Measurements from ENCODE around the gene MMRN1.

The MMRN1 gene

GRCh38 chr4:89906777-89907521 lies 12.3 kb downstream of the MMRN1 start:
- DNase-seq = no peak

- no peak for DNase-seq
These were observed 15.2 kb downstream of the MMRN1 start for GRCh38 chr4:89909889-89910288.

DNA sequence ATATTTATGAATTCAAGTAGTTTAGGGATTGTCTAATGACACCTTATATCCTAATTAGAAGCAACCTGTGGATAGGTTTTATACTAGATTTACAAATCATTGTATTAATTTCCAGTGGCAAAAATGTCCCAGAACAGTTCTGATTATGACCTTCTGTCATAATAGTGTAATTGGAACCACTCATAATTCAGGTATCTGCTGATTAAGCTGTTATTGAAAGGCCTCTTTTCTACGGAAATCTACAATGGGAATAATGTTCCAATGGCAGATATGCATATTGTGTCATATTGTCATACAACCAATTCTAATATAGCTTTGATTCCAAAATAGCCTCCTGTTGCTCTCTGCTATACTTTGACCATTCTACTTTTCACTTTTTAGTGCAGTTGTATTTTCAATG lies 19.0 kb downstream of the MMRN1 start:
- DNase-seq = no peak

GRCh38 chr4:89914609-89915550 lies 20.2 kb downstream of the MMRN1 start:
- DNase-seq = no peak

- DNase-seq = no peak
These were observed 21.3 kb downstream of the MMRN1 start for GRCh38 chr4:89915937-89916336.

- DNase-seq = no peak
These were observed 28.3 kb downstream of the MMRN1 start for GRCh38 chr4:89922848-89923416.

DNA sequence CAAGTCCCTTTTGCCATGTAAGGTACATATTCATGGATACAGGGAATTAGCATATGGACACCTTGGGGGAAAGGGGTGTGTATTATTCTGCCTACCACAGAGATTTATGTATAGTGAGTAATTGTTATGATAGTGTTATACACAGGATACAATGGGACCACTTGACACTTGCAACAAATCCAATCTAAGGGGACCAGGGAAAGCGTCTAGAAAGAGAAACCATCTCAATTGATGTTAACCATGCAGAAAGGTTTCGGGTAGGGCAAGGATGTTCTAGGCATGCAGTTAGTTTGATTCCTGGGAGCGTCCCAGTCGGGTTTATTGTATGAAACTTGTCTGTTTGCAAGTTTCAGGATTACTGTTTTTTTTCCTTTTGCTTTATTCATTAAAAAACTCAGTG lies 34.2 kb downstream of the MMRN1 start:
- DNase-seq = no peak

GRCh38 chr4:89929425-89930159 lies 34.9 kb downstream of the MMRN1 start:
- DNase-seq = no peak

DNA sequence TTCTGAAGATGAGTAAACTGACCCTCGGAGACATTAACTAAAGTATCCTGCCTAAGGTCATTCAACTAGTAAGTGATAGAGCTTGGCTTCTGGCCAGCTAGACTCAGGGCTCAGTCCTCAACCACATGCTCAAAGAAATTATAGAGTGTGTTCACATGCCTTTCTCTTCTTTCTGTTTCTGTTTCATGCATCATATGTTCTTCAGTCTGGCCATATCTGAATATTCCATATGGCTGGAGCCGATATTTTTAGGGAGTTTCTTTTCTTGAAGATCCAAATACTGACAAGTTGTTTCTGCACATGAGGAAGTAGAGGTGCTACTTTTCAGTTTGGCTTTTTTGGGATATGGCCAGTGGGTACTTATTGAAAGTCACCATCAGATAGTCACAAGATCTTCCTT lies 44.9 kb downstream of the MMRN1 start:
- no peak for DNase-seq

GRCh38 chr4:89939994-89940393 lies 45.3 kb downstream of the MMRN1 start:
- no peak for DNase-seq

DNA sequence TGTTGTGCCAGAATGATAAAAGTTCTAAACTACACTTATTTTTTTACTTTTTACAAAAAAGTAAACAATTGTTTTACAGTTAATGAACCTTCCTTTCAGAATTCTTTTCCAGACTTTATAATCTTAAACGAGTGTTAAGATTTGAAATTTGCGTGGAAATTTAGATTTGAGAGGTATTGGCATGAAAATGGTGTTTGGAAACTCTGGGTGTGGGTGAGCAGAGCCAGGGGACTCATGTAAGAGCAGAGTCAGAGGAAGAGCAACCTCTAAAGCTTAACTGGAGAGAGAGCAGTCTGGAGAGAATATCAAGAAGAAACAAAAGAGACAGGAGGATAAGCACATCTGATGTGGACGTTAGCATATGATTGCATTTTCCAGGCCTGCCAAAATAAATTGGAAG lies 48.2 kb downstream of the MMRN1 start:
- DNase-seq = no peak

- DNase-seq = no peak
These were observed 55.2 kb downstream of the MMRN1 start for GRCh38 chr4:89949782-89950387.

- DNase-seq = no peak
These were observed 57.8 kb downstream of the MMRN1 start for GRCh38 chr4:89952458-89952857.

- DNase-seq = no peak
These were observed 60.4 kb downstream of the MMRN1 start for GRCh38 chr4:89954906-89955695.

GRCh38 chr4:89957046-89957926 lies 62.6 kb downstream of the MMRN1 start:
- no peak for DNase-seq

GRCh38 chr4:89981789-89982334 lies 87.2 kb downstream of the MMRN1 start:
- DNase-seq = no peak

GRCh38 chr4:89988268-89988667 lies 93.6 kb downstream of the MMRN1 start:
- no peak for DNase-seq

- no peak for DNase-seq
These were observed 98.1 kb downstream of the MMRN1 start for GRCh38 chr4:89992744-89993143.

- no peak for DNase-seq
These were observed 99.7 kb downstream of the MMRN1 start for GRCh38 chr4:89994176-89994873.

Data from fibroblast of skin of back (primary cell).